Measurements from ENCODE around the gene TET3. TPM values are rescaled to one million over a fixed set of nuclear protein-coding genes. Genes with fewer than 3 reads are reported as not detected.

The TET3 gene
- polyA plus RNA-seq, 4 donors = 14.1 to 24.9 (median 22.8) TPM

DNA sequence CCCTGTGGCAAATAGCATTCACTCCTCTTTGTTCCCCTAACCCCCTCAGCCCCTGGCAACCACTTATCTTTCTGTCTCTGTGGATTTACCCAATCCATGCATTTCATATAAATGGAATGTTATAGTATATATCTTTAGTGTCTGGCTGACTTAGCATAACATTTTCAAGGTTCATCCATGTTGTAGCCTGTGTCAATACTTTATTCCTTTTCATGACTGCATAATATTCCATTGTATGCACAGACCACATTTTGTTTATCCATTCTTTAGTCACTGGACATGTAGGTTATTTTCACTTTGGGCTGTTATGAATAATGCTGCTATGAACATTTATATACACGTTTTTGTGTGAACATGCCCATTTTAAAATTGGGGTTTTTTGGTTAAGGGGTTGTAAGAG, 42.8 kb downstream of the TET3 start:
- no peak for DNase-seq (ENCODE audit: low read depth in 4 of 4, low spot score in 3 of 4)

DNA sequence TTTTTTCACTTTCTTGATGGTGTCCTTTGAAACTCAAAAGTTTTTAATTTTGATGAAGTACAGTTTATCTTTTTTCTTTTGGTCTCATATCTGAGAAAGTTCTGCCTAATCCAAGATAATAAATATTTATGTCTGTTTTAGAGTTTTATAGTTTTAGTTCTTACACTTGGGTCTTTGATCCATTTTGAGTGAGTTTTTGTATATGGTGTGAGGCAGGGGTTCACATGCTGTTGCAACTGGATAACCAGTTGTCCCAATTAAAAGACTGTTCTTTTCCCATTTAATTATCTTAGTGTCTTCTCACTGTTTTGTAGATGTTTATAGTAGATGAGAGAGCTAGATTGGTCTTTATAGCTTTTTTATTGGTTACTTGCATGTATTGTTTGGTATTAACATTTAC, 43.6 kb downstream of the TET3 start:
- DNase-seq (ENCODE audit: low read depth in 4 of 4, low spot score in 3 of 4) = no peak

DNA sequence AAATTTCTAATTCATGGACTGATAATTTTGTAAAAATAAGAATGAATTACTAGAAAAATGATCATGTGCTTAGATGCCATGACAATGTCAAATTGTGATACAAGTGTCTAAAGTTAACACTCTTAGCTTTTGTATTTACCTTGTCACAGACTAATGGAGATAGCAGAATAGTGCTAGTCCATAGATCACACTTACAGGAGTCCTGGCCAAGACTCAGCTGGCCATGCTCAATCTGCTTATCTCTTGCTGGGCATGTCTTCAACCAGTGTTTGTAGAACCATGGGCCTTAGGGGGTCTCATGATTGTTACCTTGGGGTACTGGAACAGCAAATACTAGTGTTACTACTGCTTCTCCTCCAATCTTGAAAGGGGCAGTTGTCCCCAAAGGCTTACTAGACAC, 44.0 kb downstream of the TET3 start:
- no peak for DNase-seq (ENCODE audit: low read depth in 4 of 4, low spot score in 3 of 4)

DNA sequence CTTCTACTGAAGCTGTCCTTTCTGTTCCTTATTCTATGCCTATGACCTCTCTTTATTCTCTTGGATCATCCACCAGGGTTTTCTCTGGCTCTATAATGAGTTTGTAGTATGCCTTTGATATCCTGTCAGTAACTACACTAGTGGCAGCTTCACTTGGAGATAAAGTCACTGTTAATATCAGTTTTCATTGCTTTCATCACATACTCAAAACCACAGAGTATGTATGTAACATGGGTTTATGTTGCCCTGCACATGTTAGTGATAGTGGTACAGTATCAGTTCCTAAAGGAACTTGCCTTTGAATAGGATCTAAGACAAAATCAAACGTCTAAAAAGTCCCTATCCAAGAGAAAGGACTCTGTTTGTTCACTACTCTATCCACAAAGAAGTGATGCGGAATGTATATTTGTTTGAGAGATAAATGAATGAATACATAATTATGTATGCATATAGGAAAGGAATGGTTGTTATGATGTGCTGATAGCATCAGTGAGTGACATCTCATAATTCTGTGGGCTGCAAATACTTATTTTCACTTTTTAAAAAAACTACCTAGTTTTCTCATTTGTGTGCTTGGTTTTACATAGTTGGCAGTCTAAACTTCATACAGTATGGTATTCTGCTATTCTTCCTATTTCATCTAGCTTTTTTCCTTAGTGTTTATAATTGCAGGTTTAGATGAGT, 45.1 kb downstream of the TET3 start:
- no peak for DNase-seq (ENCODE audit: low read depth in 4 of 4, low spot score in 3 of 4)

DNA sequence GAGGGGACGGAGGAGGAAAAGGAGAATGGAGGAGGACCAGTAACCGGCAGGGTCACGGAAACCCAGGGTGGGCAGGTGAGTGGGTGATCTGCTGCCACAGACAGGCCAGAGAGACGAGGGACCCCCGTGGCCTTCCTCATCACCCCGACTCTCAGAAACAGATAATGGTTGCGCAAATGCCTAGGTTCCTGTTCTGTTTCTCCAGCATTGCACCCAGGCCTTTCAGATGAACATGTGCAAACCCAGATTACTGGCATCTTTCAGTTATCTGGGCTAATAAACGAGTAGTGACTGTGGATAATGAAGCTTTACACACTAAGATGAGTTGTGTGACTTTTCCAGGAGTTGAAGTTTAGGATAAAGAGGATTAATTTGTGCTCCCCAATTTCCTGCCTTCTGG, 46.5 kb downstream of the TET3 start:
- DNase-seq (ENCODE audit: low read depth in 4 of 4, low spot score in 3 of 4) = no peak

DNA sequence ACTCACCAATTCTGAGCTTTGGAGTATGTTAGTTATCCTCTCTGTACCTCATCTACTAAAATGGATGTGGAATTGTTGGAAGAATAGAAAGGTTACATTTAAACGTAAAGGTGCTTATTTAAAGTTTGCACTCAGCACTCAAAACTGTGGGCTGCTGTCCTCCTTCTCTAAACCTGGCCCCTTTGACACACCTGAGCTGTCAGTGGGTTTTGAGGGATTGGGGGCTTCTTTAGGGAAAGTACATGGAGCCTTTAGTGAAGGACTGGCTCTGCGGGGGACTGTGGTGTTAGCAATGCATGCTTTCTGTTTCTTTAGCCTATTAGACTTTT, 47.2 kb downstream of the TET3 start:
- no peak for DNase-seq (ENCODE audit: low read depth in 4 of 4, low spot score in 3 of 4)

DNA sequence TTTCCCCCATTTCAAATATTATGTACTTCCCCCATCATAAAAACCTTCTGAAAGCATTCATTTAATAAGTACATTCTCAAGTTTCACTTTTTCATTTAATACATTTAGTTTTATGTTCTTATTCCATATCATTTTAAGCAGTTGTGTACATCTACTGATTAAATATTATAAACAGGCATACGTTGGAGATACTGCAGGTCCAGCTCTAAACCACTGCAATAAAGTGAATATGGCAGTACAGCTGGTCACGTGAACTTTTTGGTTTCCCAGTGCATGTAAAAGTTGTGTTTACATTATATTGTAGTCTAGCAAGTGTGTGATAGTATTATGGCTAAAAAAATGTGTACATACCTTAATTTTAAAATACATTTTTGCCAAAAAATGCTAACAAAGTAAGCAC, 48.7 kb downstream of the TET3 start:
- no peak for DNase-seq (ENCODE audit: low read depth in 4 of 4, low spot score in 3 of 4)

Other genes starting within 250 kb of the TET3 start
- gene TPRKB, start 247.6 kb upstream of the TET3 start, polyA plus RNA-seq (ENCODE audit: insufficient read length in 4 of 4) = 10 to 100 TPM; 57.1 to 84.4 (median 70.8) TPM
- gene DUSP11, start 204.8 kb upstream of the TET3 start, polyA plus RNA-seq (ENCODE audit: insufficient read length in 4 of 4) = 10 to 100 TPM; 30.2 to 39.0 (median 36.6) TPM
- gene C2orf78, start 200.7 kb upstream of the TET3 start, polyA plus RNA-seq (ENCODE audit: insufficient read length in 4 of 4) = not detected
- 10 to 100 TPM; 53.2 to 67.7 (median 58.4) TPM for gene STAMBP, start 155.9 kb upstream of the TET3 start, polyA plus RNA-seq (ENCODE audit: insufficient read length in 4 of 4)
- 1 to 10 TPM in 3 of 4 donors, under 1 TPM in 1; 0.64 to 2.3 (median 1.7) TPM for gene ACTG2, start 91.9 kb upstream of the TET3 start, polyA plus RNA-seq (ENCODE audit: insufficient read length in 4 of 4)
- 10 to 100 TPM; 65.3 to 67.3 (median 66.6) TPM for gene DGUOK, start 58.0 kb upstream of the TET3 start, polyA plus RNA-seq (ENCODE audit: insufficient read length in 4 of 4)
- gene BOLA3, start 163.0 kb downstream of the TET3 start, polyA plus RNA-seq (ENCODE audit: insufficient read length in 4 of 4) = 10 to 100 TPM; 19.4 to 34.7 (median 27.3) TPM
- 100 to 1,000 TPM in 2 of 4 donors, 10 to 100 TPM in 2; 77.0 to 115 (median 101) TPM for gene MOB1A, start 194.0 kb downstream of the TET3 start, polyA plus RNA-seq (ENCODE audit: insufficient read length in 4 of 4)
- gene MTHFD2, start 213.7 kb downstream of the TET3 start, polyA plus RNA-seq (ENCODE audit: insufficient read length in 4 of 4) = 10 to 100 TPM; 26.2 to 30.1 (median 29.4) TPM